NCI-H524 treated with DMSO at 0.1 percent for 48 hours (cell line): ENCODE results near the gene DYNC1LI1.

ENCODE experiments used
- DNase-seq: peaks from one replicate; lab custom pipeline; 2025; lab: John Stamatoyannopoulos, UW

The DYNC1LI1 gene

GRCh38 chr3:32570421-32571191 lies at the start of gene DYNC1LI1:
Gene DYNC1LI1 (minus strand): TSS chr3:32570858. CDS start chr3:32570770, 88 bp downstream.
- DNase-seq = peak; percentile 65

GRCh38 chr3:32619395-32619794 lies 48.7 kb upstream of the DYNC1LI1 start:
- DNase-seq = no peak

- no peak for DNase-seq
Measured at GRCh38 chr3:32616267-32616962, 45.8 kb upstream of the DYNC1LI1 start.

GRCh38 chr3:32614956-32615355 lies 44.3 kb upstream of the DYNC1LI1 start:
- DNase-seq = no peak

- DNase-seq = no peak
Measured at GRCh38 chr3:32613183-32613582, 42.5 kb upstream of the DYNC1LI1 start.

- no peak for DNase-seq
Measured at GRCh38 chr3:32612547-32612946, 41.9 kb upstream of the DYNC1LI1 start.

- DNase-seq = no peak
Measured at GRCh38 chr3:32607522-32607921, 36.9 kb upstream of the DYNC1LI1 start.

GRCh38 chr3:32606960-32607359 lies 36.3 kb upstream of the DYNC1LI1 start:
- DNase-seq = no peak

GRCh38 chr3:32606277-32606676 lies 35.6 kb upstream of the DYNC1LI1 start:
- no peak for DNase-seq

GRCh38 chr3:32603064-32603463 lies 32.4 kb upstream of the DYNC1LI1 start:
- no peak for DNase-seq

GRCh38 chr3:32602206-32602605 lies 31.5 kb upstream of the DYNC1LI1 start:
- DNase-seq = no peak

- no peak for DNase-seq
Measured at GRCh38 chr3:32601722-32602121, 31.1 kb upstream of the DYNC1LI1 start.

GRCh38 chr3:32597656-32598055 lies 27.0 kb upstream of the DYNC1LI1 start:
- DNase-seq = no peak

- no peak for DNase-seq
Measured at GRCh38 chr3:32596909-32597369, 26.3 kb upstream of the DYNC1LI1 start.

GRCh38 chr3:32596282-32596908 lies 25.7 kb upstream of the DYNC1LI1 start:
- DNase-seq = no peak

- DNase-seq = no peak
Measured at GRCh38 chr3:32595323-32595722, 24.7 kb upstream of the DYNC1LI1 start.

GRCh38 chr3:32593903-32594525 lies 23.4 kb upstream of the DYNC1LI1 start:
- no peak for DNase-seq

- DNase-seq = no peak
Measured at GRCh38 chr3:32592696-32593353, 22.2 kb upstream of the DYNC1LI1 start.

GRCh38 chr3:32592011-32592410 lies 21.4 kb upstream of the DYNC1LI1 start:
- DNase-seq = no peak

GRCh38 chr3:32591186-32591585 lies 20.5 kb upstream of the DYNC1LI1 start:
- no peak for DNase-seq

- DNase-seq = peak; percentile 75
Measured at GRCh38 chr3:32586356-32586755, 15.7 kb upstream of the DYNC1LI1 start.

- DNase-seq = peak; percentile 15
Measured at GRCh38 chr3:32584660-32585059, 14.0 kb upstream of the DYNC1LI1 start.
